ENCODE results near the gene HOXC9.

Gene HOXC9

GRCh38 chr12:53972722-53973235 is 27.2 kb upstream of the HOXC9 start, which contains the start of gene HOXC11:
Gene HOXC11 (plus strand): TSS chr12:53973126. CDS start chr12:53973242, 116 bp downstream.
- DNase-seq (ENCODE audit: low read depth) = no peak
- H3K4me3 ChIP-seq (ENCODE audit: control insufficient read depth, low read depth, low read length) = peak within 1 kb of the TSS; percentile 54
- no peak for TF ChIP-seq CTCF (conservative IDR thresholded peaks at IDR 0.05; ENCODE audit: control insufficient read depth, insufficient read depth, low read depth, low read length)

DNA sequence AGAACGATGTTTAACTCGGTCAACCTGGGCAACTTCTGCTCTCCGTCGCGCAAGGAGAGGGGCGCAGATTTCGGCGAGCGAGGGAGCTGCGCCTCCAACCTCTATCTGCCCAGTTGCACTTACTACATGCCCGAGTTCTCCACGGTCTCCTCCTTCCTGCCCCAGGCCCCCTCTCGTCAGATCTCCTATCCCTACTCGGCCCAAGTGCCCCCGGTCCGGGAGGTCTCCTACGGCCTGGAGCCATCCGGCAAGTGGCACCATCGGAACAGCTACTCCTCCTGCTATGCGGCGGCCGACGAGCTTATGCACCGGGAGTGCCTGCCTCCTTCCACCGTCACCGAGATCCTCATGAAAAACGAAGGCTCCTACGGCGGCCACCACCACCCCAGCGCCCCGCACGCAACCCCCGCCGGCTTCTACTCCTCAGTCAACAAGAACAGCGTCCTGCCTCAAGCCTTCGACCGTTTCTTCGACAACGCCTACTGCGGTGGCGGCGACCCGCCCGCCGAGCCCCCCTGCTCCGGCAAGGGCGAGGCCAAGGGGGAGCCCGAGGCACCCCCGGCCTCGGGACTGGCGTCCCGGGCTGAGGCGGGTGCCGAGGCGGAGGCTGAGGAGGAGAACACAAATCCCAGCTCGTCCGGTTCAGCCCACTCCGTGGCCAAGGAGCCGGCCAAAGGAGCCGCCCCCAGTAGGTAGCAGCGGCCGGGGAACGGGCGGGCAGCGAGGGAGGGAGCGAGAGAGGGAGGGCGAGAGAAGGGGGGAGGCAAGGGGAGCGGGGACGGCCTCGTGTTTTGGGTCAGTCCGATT is 26.5 kb upstream of the HOXC9 start:
- H3K4me3 ChIP-seq (ENCODE audit: control insufficient read depth, low read depth, low read length) = peak overlapping the region; percentile 54
- TF ChIP-seq CTCF (conservative IDR thresholded peaks at IDR 0.05; ENCODE audit: control insufficient read depth, insufficient read depth, low read depth, low read length) = no peak
- DNase-seq (ENCODE audit: low read depth) = no peak

DNA sequence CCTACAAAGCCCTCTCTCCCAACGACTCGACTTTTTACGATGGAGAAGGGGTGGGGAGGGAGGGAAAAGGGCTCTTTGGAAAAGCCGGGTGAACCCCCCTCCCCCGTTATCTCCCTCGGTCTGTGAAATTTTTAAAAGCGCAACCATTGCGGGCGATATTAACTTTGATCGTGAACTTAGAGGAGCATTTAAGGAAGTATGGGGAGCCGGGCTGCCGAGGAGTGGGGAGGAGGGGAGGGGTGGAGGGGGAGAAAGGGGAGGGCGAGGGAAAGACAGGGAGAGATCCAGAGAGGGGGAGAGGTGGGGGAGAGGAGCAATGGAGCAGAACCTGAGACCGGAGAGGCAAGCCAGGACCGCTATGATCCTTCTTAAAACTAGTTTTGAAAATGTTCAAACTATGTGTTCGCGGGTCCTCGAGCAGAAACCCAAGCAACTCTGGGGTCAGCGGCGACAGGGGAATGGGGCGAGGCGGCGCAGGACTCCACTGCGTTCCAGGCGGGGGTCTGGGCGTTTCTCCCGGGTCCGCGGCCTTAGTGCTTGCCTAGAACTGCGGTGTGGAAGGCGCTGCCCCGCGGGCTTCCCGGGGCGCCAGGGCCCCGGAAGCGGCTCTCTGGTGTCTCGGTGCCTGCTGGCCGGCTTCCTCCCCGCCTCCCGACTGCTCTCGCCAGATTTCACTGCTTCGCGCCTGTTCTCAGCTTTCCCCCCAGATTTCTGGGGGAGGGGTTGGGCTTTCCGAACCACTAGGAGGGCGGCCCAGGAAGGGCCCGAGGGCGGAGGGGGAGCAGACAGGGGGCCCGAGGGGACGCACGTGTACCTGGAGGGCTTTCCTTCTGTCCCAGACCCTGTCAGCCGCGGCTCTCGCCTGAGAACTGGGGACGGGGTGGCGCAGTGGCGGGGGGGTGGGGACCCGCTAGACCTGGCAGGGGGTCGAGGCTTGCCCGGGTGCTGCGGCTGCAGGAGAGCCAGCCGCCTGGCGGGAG is 25.6 kb upstream of the HOXC9 start, which contains the start of gene HOTAIR:
TSS of gene HOTAIR (minus strand) at position 871 of the 980 bp plus-strand sequence.
- no peak for TF ChIP-seq CTCF (conservative IDR thresholded peaks at IDR 0.05; ENCODE audit: control insufficient read depth, insufficient read depth, low read depth, low read length)
- DNase-seq (ENCODE audit: low read depth) = no peak
- peak within 1 kb of the TSS; percentile 54 for H3K4me3 ChIP-seq (ENCODE audit: control insufficient read depth, low read depth, low read length)

DNA sequence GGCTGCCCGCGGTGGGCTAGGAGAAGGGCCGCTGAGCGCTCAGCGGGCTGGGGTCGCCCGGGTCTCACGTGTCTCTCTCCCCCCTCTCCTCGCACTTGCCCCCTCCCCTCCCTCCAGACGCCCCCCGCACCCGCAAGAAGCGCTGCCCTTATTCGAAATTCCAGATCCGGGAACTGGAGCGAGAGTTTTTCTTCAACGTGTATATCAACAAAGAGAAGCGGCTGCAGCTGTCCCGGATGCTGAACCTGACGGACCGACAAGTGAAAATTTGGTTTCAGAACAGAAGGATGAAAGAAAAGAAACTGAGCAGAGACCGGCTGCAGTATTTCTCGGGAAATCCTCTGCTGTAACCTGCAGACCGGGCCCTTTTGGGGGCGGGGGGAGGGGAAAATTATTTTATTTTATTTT is 24.9 kb upstream of the HOXC9 start:
- peak overlapping the region; percentile 54 for H3K4me3 ChIP-seq (ENCODE audit: control insufficient read depth, low read depth, low read length)
- no peak for DNase-seq (ENCODE audit: low read depth)
- TF ChIP-seq CTCF (conservative IDR thresholded peaks at IDR 0.05; ENCODE audit: control insufficient read depth, insufficient read depth, low read depth, low read length) = no peak

- TF ChIP-seq CTCF (conservative IDR thresholded peaks at IDR 0.05; ENCODE audit: control insufficient read depth, insufficient read depth, low read depth, low read length) = no peak
- no peak for DNase-seq (ENCODE audit: low read depth)
- peak overlapping the region; percentile 54 for H3K4me3 ChIP-seq (ENCODE audit: control insufficient read depth, low read depth, low read length)
Observed at GRCh38 chr12:53975479-53976152, 24.3 kb upstream of the HOXC9 start.

All from fibroblast of mammary gland (primary cell).